HEK293 (cell line): ENCODE results near the gene MYOM1.

Experiments used
- KLF16 ChIP-seq: fragments of 450-650 bp; formaldehyde crosslinking; IDR thresholded peaks from 2 replicates; pipeline ENCODE4 v1.5.1; 2017; ENCODE audit warnings: missing biosample characterization, missing genetic modification characterization
- MZF1 ChIP-seq: fragments of 450-650 bp; formaldehyde crosslinking; IDR thresholded peaks from 2 replicates; pipeline ENCODE4 v1.5.1; 2017; ENCODE audit warnings: missing biosample characterization, missing genetic modification characterization, borderline replicate concordance
- PRDM4 ChIP-seq: fragments of 450-650 bp; formaldehyde crosslinking; IDR thresholded peaks from 2 replicates; pipeline ENCODE4 v1.5.1; 2017; ENCODE audit warnings: missing biosample characterization, missing genetic modification characterization
- SCRT1 ChIP-seq: fragments of 450-650 bp; formaldehyde crosslinking; IDR thresholded peaks from 2 replicates; pipeline ENCODE4 v1.5.1; 2016; ENCODE audit warnings: missing biosample characterization, missing genetic modification characterization, borderline replicate concordance
- SCRT2 ChIP-seq: fragments of 450-650 bp; formaldehyde crosslinking; IDR thresholded peaks from 2 replicates; pipeline ENCODE4 v1.5.1; 2016; ENCODE audit warnings: missing biosample characterization, missing genetic modification characterization
- TRIM28 ChIP-seq: IDR thresholded peaks from 2 replicates; pipeline ENCODE4 v1.6.1; 2011; ENCODE audit warnings: low read length, control low read depth, borderline replicate concordance
- TSHZ1 ChIP-seq: fragments of 450-650 bp; formaldehyde crosslinking; IDR thresholded peaks from 2 replicates; pipeline ENCODE4 v1.5.1; 2016; ENCODE audit warnings: missing biosample characterization, missing genetic modification characterization, borderline replicate concordance
- WT1 ChIP-seq: fragments of 450-650 bp; formaldehyde crosslinking; IDR thresholded peaks from 2 replicates; pipeline ENCODE4 v1.5.1; 2016; ENCODE audit warnings: missing biosample characterization, missing genetic modification characterization
- ZBTB21 ChIP-seq: fragments of 450-650 bp; formaldehyde crosslinking; IDR thresholded peaks from 2 replicates; pipeline ENCODE4 v1.5.1; 2017; ENCODE audit warnings: missing biosample characterization, missing genetic modification characterization
- ZFP37 ChIP-seq: fragments of 450-650 bp; formaldehyde crosslinking; IDR thresholded peaks from 2 replicates; pipeline ENCODE4 v1.5.1; 2016; ENCODE audit warnings: missing biosample characterization, missing genetic modification characterization
- ZNF133 ChIP-seq: fragments of 450-650 bp; formaldehyde crosslinking; IDR thresholded peaks from 2 replicates; pipeline ENCODE4 v1.5.1; 2016; ENCODE audit warnings: missing biosample characterization, missing genetic modification characterization
- ZNF138 ChIP-seq: fragments of 450-650 bp; formaldehyde crosslinking; IDR thresholded peaks from 2 replicates; pipeline ENCODE4 v1.5.1; 2016; ENCODE audit warnings: missing biosample characterization, missing genetic modification characterization, borderline replicate concordance
- ZNF155 ChIP-seq: fragments of 450-650 bp; formaldehyde crosslinking; IDR thresholded peaks from 2 replicates; pipeline ENCODE4 v1.5.1; 2016; ENCODE audit warnings: missing biosample characterization, missing genetic modification characterization
- ZNF292 ChIP-seq: fragments of 450-650 bp; formaldehyde crosslinking; IDR thresholded peaks from 2 replicates; pipeline ENCODE4 v1.5.1; 2016; ENCODE audit warnings: low read depth, missing biosample characterization, missing genetic modification characterization, borderline replicate concordance
- ZNF350 ChIP-seq: fragments of 450-650 bp; formaldehyde crosslinking; IDR thresholded peaks from 2 replicates; pipeline ENCODE4 v1.5.0; 2017; ENCODE audit warnings: missing biosample characterization, mild to moderate bottlenecking, missing genetic modification characterization
- ZNF658 ChIP-seq: fragments of 450-650 bp; formaldehyde crosslinking; IDR thresholded peaks from 2 replicates; pipeline ENCODE4; 2016; ENCODE audit warnings: missing biosample characterization, missing genetic modification characterization
- ZNF768 ChIP-seq: fragments of 450-650 bp; formaldehyde crosslinking; IDR thresholded peaks from 2 replicates; pipeline ENCODE4 v1.5.1; 2018; ENCODE audit warnings: missing biosample characterization, mild to moderate bottlenecking, missing genetic modification characterization
- ZNF776 ChIP-seq: fragments of 450-650 bp; formaldehyde crosslinking; IDR thresholded peaks from 2 replicates; pipeline ENCODE4 v1.5.0; 2017; ENCODE audit warnings: missing biosample characterization, missing genetic modification characterization, borderline replicate concordance
- ZSCAN16 ChIP-seq: fragments of 450-650 bp; formaldehyde crosslinking; IDR thresholded peaks from 2 replicates; pipeline ENCODE4 v1.5.1; 2016; ENCODE audit warnings: missing biosample characterization, missing genetic modification characterization
- ZSCAN5A ChIP-seq: fragments of 450-650 bp; formaldehyde crosslinking; IDR thresholded peaks from 2 replicates; pipeline ENCODE4 v1.5.1; 2016; ENCODE audit warnings: missing biosample characterization, missing genetic modification characterization
- TF ChIP-seq, protein P1 (sequence below): fragments of 450-650 bp; formaldehyde crosslinking; IDR thresholded peaks from 2 replicates; pipeline ENCODE4 v1.5.1; 2016; ENCODE audit warnings: missing biosample characterization, missing genetic modification characterization, borderline replicate concordance
- TF ChIP-seq, protein P2 (sequence below): fragments of 450-650 bp; formaldehyde crosslinking; IDR thresholded peaks from 2 replicates; pipeline ENCODE4 v1.5.1; 2016; ENCODE audit warnings: missing biosample characterization, missing genetic modification characterization
- TF ChIP-seq, protein P3 (sequence below): fragments of 450-650 bp; IDR thresholded peaks from 2 replicates; pipeline ENCODE4 v1.5.1; 2018; ENCODE audit warnings: missing biosample characterization, mild to moderate bottlenecking, missing genetic modification characterization
- TF ChIP-seq, protein P4 (sequence below): fragments of 450-650 bp; formaldehyde crosslinking; IDR thresholded peaks from 2 replicates; pipeline ENCODE4 v1.5.1; 2016; ENCODE audit warnings: missing biosample characterization, missing genetic modification characterization, low read depth

MYOM1 gene

GRCh38 chr18:3261373-3262233 lies 41.8 kb upstream of the MYOM1 start, which contains the start of gene MYL12B (continued):
- TF ChIP-seq ZNF350 (0 out of 2 replicates have a peak, but pooled peaks have one; percentile 12), ZSCAN5A (tag by site-specific recombination) (no peak), ZNF138 (tag by site-specific recombination) (no peak), MZF1 (no peak), WT1 (tag by site-specific recombination) (no peak), ZNF133 (tag by site-specific recombination) (no peak), ZBTB21 (no peak), ZSCAN16 (tag by site-specific recombination) (no peak), PRDM4 (tag by site-specific recombination) (no peak; the same call in 1 of the 2 replicates), ZNF658 (tag by site-specific recombination) (no peak), ZNF776 (tag by site-specific recombination) (no peak), KLF16 (tag by site-specific recombination) (peak; percentile 96), TRIM28 (no peak), ZNF292 (no peak), ZNF155 (tag by site-specific recombination) (no peak), TSHZ1 (tag by site-specific recombination) (peak; percentile 54; the same call in 1 of the 2 replicates), SCRT2 (tag by site-specific recombination) (no peak), SCRT1 (tag by site-specific recombination) (no peak), ZFP37 (peak; percentile 75; the same call in 1 of the 2 replicates), ZNF768 (no peak)
- TF ChIP-seq, protein P1, sequence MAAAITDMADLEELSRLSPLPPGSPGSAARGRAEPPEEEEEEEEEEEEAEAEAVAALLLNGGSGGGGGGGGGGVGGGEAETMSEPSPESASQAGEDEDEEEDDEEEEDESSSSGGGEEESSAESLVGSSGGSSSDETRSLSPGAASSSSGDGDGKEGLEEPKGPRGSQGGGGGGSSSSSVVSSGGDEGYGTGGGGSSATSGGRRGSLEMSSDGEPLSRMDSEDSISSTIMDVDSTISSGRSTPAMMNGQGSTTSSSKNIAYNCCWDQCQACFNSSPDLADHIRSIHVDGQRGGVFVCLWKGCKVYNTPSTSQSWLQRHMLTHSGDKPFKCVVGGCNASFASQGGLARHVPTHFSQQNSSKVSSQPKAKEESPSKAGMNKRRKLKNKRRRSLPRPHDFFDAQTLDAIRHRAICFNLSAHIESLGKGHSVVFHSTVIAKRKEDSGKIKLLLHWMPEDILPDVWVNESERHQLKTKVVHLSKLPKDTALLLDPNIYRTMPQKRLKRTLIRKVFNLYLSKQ (tag by site-specific recombination) = no peak
- TF ChIP-seq, protein P2, sequence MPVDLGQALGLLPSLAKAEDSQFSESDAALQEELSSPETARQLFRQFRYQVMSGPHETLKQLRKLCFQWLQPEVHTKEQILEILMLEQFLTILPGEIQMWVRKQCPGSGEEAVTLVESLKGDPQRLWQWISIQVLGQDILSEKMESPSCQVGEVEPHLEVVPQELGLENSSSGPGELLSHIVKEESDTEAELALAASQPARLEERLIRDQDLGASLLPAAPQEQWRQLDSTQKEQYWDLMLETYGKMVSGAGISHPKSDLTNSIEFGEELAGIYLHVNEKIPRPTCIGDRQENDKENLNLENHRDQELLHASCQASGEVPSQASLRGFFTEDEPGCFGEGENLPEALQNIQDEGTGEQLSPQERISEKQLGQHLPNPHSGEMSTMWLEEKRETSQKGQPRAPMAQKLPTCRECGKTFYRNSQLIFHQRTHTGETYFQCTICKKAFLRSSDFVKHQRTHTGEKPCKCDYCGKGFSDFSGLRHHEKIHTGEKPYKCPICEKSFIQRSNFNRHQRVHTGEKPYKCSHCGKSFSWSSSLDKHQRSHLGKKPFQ (tag by site-specific recombination) = no peak
- TF ChIP-seq, protein P3, sequence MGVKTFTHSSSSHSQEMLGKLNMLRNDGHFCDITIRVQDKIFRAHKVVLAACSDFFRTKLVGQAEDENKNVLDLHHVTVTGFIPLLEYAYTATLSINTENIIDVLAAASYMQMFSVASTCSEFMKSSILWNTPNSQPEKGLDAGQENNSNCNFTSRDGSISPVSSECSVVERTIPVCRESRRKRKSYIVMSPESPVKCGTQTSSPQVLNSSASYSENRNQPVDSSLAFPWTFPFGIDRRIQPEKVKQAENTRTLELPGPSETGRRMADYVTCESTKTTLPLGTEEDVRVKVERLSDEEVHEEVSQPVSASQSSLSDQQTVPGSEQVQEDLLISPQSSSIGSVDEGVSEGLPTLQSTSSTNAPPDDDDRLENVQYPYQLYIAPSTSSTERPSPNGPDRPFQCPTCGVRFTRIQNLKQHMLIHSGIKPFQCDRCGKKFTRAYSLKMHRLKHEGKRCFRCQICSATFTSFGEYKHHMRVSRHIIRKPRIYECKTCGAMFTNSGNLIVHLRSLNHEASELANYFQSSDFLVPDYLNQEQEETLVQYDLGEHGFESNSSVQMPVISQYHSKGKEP (tag by site-specific recombination) = no peak
- TF ChIP-seq, protein P4, sequence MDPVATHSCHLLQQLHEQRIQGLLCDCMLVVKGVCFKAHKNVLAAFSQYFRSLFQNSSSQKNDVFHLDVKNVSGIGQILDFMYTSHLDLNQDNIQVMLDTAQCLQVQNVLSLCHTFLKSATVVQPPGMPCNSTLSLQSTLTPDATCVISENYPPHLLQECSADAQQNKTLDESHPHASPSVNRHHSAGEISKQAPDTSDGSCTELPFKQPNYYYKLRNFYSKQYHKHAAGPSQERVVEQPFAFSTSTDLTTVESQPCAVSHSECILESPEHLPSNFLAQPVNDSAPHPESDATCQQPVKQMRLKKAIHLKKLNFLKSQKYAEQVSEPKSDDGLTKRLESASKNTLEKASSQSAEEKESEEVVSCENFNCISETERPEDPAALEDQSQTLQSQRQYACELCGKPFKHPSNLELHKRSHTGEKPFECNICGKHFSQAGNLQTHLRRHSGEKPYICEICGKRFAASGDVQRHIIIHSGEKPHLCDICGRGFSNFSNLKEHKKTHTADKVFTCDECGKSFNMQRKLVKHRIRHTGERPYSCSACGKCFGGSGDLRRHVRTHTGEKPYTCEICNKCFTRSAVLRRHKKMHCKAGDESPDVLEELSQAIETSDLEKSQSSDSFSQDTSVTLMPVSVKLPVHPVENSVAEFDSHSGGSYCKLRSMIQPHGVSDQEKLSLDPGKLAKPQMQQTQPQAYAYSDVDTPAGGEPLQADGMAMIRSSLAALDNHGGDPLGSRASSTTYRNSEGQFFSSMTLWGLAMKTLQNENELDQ (tag by site-specific recombination) = no peak
